DOHH2 (cell line): ENCODE measurements around the gene KIF26A.

Experiments used
- H3F3A ChIP-seq: fragments of 200-600 bp; sonication (generic), shearing (Covaris generic); 2 replicates; pipeline ENCODE4 v1.6.0; 2016; ENCODE audit warnings: antibody characterized with exemption, mild to moderate bottlenecking; ENCODE audit not compliant: control insufficient read depth, insufficient read depth
- H3K27ac ChIP-seq: fragments of 200-600 bp; sonication (generic); 2 replicates; pipeline ENCODE4 v1.5.1; 2014; ENCODE audit warnings: low read depth, mild to moderate bottlenecking, low read length, moderate library complexity
- H3K27me3 ChIP-seq: fragments of 200-600 bp; sonication (generic); 2 replicates; pipeline ENCODE4 v1.6.1; 2014; ENCODE audit warnings: mild to moderate bottlenecking, low read length, mixed read lengths; ENCODE audit not compliant: control insufficient read depth
- H3K36me3 ChIP-seq: fragments of 200-600 bp; sonication (generic); 2 replicates; pipeline ENCODE4 v1.6.1; 2014; ENCODE audit warnings: mild to moderate bottlenecking, low read length, moderate library complexity, mixed read lengths; ENCODE audit not compliant: control insufficient read depth
- H3K4me1 ChIP-seq: fragments of 200-600 bp; sonication (generic); 2 replicates; pipeline ENCODE4 v1.6.1; 2014; ENCODE audit warnings: mild to moderate bottlenecking, low read length, mixed read lengths; ENCODE audit not compliant: control insufficient read depth
- H3K4me2 ChIP-seq: fragments of 200-600 bp; sonication (generic); 2 replicates; pipeline ENCODE4 v1.6.0; 2014; ENCODE audit warnings: mild to moderate bottlenecking, low read length, moderate library complexity
- H3K4me3 ChIP-seq: fragments of 200-600 bp; sonication (generic); 2 replicates; pipeline ENCODE4 v1.5.1; 2014; ENCODE audit warnings: mild to moderate bottlenecking, low read length, mixed read lengths
- H3K79me2 ChIP-seq: fragments of 200-600 bp; sonication (generic); 2 replicates; pipeline ENCODE4 v1.6.1; 2014; ENCODE audit warnings: mild to moderate bottlenecking, low read length, mixed read lengths; ENCODE audit not compliant: control insufficient read depth
- H3K9me2 ChIP-seq: fragments of 200-600 bp; sonication (generic); replicated peaks from 2 replicates; pipeline ENCODE4 v1.6.1; 2014; ENCODE audit warnings: mild to moderate bottlenecking, low read length, mixed read lengths; ENCODE audit not compliant: control insufficient read depth
- H3K9me3 ChIP-seq: fragments of 200-600 bp; sonication (generic); 2 replicates; pipeline ENCODE4 v1.6.1; 2014; ENCODE audit warnings: antibody characterized with exemption, low read length, mixed read lengths; ENCODE audit not compliant: control insufficient read depth, insufficient read depth
- H4K20me1 ChIP-seq: fragments of 200-600 bp; sonication (generic); 2 replicates; pipeline ENCODE4 v1.6.0; 2014; ENCODE audit warnings: low read depth, mild to moderate bottlenecking, antibody characterized with exemption, low read length, moderate library complexity; ENCODE audit not compliant: control insufficient read depth, insufficient read depth
- EZH2phosphoT487 ChIP-seq: fragments of 200-600 bp; sonication (generic); IDR thresholded peaks from 2 replicates; pipeline ENCODE4 v1.6.1; 2017; ENCODE audit warnings: borderline replicate concordance, mild to moderate bottlenecking, antibody characterized with exemption, low read length, moderate library complexity, mixed read lengths
- TF ChIP-seq, protein P1 (sequence below): fragments of 200-600 bp; sonication (generic); IDR thresholded peaks from one replicate; pipeline ENCODE4 v1.5.1; 2014; ENCODE audit warnings: antibody characterized with exemption, mild to moderate bottlenecking, low read depth, low read length; ENCODE audit not compliant: poor library complexity, severe bottlenecking

Gene KIF26A

GRCh38 chr14:104128981-104129380 lies 9.4 kb upstream of the KIF26A start:
- Histone ChIP-seq H3K4me2 (no peak overlapping the region), H3K4me3 (no peak overlapping the region), H3K27me3 (no peaks in the 10 kb centered on the region), H3K9me3 (peaks cover 11% of the 10 kb centered on the region; the same call in 1 of the 2 replicates), H4K20me1 (no peaks in the 10 kb centered on the region), H3K79me2 (no peaks in the 10 kb centered on the region), H3K27ac (no peak overlapping the region), H3F3A (no peaks in the 10 kb centered on the region), H3K9me2 (no peaks in the 10 kb centered on the region), H3K4me1 (no peaks in the 10 kb centered on the region), H3K36me3 (no peaks in the 10 kb centered on the region)
- TF ChIP-seq, protein P1, sequence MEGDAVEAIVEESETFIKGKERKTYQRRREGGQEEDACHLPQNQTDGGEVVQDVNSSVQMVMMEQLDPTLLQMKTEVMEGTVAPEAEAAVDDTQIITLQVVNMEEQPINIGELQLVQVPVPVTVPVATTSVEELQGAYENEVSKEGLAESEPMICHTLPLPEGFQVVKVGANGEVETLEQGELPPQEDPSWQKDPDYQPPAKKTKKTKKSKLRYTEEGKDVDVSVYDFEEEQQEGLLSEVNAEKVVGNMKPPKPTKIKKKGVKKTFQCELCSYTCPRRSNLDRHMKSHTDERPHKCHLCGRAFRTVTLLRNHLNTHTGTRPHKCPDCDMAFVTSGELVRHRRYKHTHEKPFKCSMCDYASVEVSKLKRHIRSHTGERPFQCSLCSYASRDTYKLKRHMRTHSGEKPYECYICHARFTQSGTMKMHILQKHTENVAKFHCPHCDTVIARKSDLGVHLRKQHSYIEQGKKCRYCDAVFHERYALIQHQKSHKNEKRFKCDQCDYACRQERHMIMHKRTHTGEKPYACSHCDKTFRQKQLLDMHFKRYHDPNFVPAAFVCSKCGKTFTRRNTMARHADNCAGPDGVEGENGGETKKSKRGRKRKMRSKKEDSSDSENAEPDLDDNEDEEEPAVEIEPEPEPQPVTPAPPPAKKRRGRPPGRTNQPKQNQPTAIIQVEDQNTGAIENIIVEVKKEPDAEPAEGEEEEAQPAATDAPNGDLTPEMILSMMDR = no peak
- no peak for TF ChIP-seq EZH2phosphoT487

- H3K4me3 ChIP-seq = no peak overlapping the region
- TF ChIP-seq, protein P1 = no peak
- no peak for TF ChIP-seq EZH2phosphoT487
- H3K4me1 ChIP-seq = no peaks in the 10 kb centered on the region
- H3K9me2 ChIP-seq = no peaks in the 10 kb centered on the region
- no peak overlapping the region for H3K27ac ChIP-seq
- no peak overlapping the region for H3K4me2 ChIP-seq
- H3K79me2 ChIP-seq = no peaks in the 10 kb centered on the region
- peaks cover 11% of the 10 kb centered on the region; the same call in 1 of the 2 replicates for H3K9me3 ChIP-seq
- H3K36me3 ChIP-seq = no peaks in the 10 kb centered on the region
- H3F3A ChIP-seq = no peaks in the 10 kb centered on the region
- H3K27me3 ChIP-seq = no peaks in the 10 kb centered on the region
- no peaks in the 10 kb centered on the region for H4K20me1 ChIP-seq
These were observed 8.8 kb upstream of the KIF26A start for GRCh38 chr14:104129556-104129955.

DNA sequence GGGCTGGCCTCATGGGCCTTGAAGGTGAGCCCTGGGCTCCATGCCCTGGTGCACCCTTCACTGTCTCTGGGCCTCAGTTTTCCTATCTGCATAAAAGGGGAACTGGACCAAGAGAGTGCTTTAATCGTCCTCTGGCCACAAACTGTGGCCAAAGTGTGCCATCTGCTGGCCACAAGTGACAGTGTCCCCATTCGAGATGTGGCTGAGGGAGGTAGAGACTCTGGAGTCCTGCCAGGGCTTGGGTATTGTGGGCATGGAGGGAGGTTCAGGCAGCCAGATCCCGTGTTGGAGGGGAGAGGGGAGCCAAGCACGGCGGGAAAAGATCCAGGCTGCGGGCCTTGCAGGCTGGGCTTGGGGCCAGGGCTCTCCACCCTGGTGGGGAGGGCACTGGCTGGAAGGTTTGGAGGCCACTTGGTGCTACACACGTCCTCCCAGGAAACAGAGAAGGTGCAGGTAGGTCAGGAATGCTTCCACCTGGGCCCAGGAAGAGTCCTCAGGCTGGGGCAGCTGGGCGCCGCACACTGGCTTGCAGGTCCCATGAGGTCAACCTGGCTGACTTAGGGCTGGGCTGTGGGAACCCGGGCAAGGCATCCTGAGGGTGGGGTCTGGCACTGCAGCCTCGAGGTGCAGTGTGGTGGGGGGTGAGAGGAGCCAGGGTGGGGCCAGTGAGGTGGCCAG lies 7.3 kb upstream of the KIF26A start:
- Histone ChIP-seq H3K9me3 (peaks cover 11% of the 10 kb centered on the region; the same call in 1 of the 2 replicates), H3K9me2 (no peaks in the 10 kb centered on the region), H3K4me1 (no peaks in the 10 kb centered on the region), H3K36me3 (no peaks in the 10 kb centered on the region), H3K4me2 (no peak overlapping the region), H3K27ac (no peak overlapping the region), H3K27me3 (no peaks in the 10 kb centered on the region), H4K20me1 (no peaks in the 10 kb centered on the region), H3K79me2 (no peaks in the 10 kb centered on the region), H3K4me3 (no peak overlapping the region), H3F3A (no peaks in the 10 kb centered on the region)
- no peak for TF ChIP-seq EZH2phosphoT487
- TF ChIP-seq, protein P1 = peak; percentile 72
